ENCODE data around the gene FGD3.
"Not testable (repeated sequence)": the region's sequence is repeated elsewhere in the genome, so short reads cannot be mapped to it uniquely, and the experiment has no call there.

The FGD3 gene

DNA sequence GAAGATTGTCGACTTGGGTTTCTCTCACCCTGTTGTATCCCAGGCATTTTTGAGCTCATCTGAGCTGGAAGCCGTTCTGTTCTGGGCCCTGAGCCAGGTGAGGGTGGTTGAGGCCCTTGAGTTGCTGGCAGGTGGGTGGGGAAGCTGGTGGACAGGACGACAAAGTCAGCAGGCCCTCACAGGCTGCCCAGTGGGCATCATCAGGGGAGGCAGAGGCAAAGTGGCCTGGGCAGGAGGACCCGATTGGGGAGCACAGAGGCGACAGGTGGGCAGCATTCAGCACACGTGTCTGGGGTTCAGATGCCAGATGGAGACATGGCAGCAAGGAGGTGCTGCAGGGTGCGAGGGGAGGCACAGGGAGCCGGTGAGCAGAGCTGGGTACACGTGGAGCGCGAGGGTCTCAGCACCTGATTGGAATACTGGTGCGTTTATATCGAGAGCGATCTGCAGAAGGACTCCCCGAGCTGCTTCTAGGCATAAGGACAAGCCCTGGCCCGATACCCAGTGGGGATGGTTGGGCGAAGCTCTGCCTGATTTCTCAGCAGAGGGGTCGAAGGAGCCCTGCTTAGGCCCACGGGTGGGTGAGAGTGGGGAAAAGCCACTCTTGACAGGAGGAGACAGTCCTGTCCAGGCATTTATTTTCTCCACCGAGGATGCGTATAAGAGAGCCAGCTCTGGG is 62.2 kb downstream of the FGD3 start:
- TF ChIP-seq, protein P1, sequence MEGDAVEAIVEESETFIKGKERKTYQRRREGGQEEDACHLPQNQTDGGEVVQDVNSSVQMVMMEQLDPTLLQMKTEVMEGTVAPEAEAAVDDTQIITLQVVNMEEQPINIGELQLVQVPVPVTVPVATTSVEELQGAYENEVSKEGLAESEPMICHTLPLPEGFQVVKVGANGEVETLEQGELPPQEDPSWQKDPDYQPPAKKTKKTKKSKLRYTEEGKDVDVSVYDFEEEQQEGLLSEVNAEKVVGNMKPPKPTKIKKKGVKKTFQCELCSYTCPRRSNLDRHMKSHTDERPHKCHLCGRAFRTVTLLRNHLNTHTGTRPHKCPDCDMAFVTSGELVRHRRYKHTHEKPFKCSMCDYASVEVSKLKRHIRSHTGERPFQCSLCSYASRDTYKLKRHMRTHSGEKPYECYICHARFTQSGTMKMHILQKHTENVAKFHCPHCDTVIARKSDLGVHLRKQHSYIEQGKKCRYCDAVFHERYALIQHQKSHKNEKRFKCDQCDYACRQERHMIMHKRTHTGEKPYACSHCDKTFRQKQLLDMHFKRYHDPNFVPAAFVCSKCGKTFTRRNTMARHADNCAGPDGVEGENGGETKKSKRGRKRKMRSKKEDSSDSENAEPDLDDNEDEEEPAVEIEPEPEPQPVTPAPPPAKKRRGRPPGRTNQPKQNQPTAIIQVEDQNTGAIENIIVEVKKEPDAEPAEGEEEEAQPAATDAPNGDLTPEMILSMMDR (IDR thresholded peaks at IDR 0.05) = no peak
- no peak overlapping the region for H3K27ac ChIP-seq
- DNase-seq (ENCODE audit: low spot score) = no peak
- H3K4me3 ChIP-seq = no peak overlapping the region

DNA sequence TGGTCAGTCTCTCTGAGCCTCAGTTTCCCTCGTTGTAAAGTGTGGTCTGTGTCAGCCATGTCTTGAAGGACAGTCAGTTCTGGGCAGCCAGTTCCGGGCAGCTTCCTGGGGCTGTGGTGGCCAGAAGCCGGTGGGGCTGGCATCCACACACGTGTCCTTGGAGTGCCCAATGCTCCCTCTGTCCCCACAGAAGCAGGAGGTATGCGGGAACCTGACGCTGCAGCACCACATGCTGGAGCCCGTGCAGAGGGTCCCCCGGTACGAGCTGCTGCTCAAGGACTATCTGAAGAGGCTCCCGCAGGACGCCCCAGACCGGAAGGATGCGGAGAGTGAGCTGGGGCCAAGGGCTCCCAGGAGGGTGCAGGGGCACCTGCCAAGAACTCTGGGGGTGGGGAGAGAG is 62.7 kb downstream of the FGD3 start:
- H3K27ac ChIP-seq = no peak overlapping the region
- TF ChIP-seq, protein P1 (IDR thresholded peaks at IDR 0.05) = no peak
- no peak for DNase-seq (ENCODE audit: low spot score)
- no peak overlapping the region for H3K4me3 ChIP-seq

DNA sequence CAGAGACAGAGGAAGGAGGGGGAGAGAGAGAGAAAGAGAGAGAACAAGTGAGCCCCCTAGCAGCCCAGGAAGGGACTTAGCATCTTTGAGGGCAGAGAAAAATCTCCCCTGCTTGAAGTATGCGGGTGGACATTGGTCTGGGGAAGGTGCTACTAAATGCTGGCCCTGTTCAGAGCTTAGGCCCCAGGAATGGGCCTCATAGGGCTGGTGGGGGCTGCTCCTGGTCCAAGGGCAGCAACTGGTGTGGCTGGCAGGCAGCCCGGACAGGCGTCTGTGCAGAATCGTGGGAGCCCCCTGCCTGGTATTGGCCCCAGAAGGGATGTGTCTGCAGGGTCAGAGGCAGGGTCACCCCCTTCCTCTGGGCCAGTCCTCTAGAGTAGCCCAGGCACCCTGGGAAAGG is 63.4 kb downstream of the FGD3 start:
- no peak overlapping the region for H3K4me3 ChIP-seq
- DNase-seq (ENCODE audit: low spot score) = no peak
- no peak overlapping the region for H3K27ac ChIP-seq
- TF ChIP-seq, protein P1 (IDR thresholded peaks at IDR 0.05) = no peak

DNA sequence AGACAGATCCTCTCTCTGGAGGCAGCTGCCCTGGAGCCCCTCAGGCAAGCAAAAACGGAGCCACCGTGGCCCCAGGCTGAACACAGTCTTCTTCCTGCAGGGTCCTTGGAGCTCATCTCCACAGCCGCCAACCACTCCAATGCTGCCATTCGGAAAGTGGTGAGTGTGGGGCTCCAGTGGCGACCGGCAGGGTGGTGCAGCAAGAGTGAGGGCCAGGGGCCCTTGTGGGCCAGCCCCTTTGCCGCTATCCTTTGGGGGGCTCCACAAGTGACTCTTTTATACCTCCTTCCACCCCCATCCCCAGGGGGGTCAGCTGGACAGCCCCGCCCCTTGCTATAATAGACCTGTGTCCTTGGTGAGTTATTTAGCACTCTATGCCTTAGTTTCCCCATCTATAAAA is 63.8 kb downstream of the FGD3 start:
- TF ChIP-seq, protein P1 (IDR thresholded peaks at IDR 0.05) = no peak
- no peak overlapping the region for H3K4me3 ChIP-seq
- no peak overlapping the region for H3K27ac ChIP-seq
- no peak for DNase-seq (ENCODE audit: low spot score)

DNA sequence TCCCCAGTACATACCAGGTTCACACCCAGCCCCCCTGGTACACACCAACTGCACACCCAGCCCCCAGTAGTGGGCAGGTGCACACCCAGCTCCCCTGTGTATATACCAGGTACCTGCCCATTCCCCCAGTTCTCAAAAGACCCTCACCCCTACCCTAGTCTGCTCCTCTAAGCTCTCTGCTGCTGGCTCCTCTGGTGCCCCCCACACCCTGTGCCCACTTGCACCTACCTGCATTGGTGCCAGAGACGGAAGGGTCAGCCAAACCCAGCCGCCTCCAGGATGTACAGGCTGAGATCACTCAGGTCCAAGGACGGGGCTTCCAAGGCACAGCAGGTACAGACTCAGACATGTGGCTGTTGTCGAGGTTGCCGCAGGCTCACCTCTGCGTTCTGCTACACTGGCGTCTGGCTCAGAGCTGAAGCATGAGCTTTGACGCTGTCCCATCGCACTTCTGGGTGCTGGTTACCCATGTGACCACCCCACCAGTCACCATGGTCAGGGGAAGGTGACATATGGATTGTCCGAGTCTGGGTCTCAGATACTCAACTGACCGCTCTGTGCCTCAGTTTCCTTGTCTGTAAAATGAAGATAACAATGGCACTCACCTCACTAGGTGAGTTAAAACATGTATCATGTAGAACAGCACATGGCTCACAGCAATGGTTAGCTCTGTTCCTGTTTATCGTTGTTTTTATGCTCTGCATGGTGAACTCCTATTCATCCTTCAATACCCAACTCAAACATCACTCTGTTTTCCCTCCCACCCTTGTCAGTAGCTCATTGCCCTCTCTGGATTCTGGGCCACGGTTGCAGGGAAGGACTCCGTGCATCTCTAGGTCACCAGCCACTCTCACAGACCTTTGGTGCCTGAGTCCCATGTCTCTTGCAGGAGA is 65.9 kb downstream of the FGD3 start:
- Histone ChIP-seq H3K27ac (no peak overlapping the region), H3K4me3 (no peak overlapping the region)
- TF ChIP-seq, protein P1 (IDR thresholded peaks at IDR 0.05) = no peak
- no peak for DNase-seq (ENCODE audit: low spot score)

DNA sequence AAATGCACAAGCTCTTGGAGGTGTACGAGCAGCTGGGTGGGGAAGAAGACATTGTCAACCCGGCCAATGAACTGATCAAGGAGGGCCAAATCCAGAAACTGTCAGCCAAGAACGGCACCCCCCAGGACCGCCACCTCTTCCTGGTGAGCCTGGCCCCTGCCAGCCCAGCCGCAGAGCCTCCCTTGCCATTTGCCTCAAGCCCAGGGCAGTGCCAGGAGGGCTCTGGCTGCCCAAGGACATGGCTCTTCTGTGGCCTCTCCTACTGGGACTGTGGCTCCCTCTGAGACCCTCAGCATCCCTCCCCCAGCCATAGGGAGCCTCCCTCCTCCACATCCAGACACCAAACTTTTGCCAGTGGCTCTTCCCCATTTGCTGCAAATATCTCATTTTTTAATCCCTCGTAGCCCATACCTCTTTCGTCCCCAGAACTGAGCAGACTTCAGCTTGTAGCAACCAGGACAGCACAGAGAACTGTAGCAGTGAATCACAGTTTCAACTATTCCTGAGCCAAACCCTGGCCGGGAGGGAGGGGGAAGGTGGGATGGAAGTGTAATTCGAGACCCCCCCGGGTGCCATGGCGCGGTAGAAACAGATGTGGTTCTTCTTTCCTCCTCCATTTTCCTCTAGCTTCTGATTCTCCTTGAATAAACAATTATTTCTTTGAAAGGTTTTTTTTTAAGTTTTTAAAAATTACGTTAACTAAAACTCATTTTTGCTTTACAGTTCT is 66.7 kb downstream of the FGD3 start:
- Histone ChIP-seq H3K4me3 (no peak overlapping the region), H3K27ac (no peak overlapping the region)
- no peak for DNase-seq (ENCODE audit: low spot score)
- TF ChIP-seq, protein P1 (IDR thresholded peaks at IDR 0.05) = no peak

DNA sequence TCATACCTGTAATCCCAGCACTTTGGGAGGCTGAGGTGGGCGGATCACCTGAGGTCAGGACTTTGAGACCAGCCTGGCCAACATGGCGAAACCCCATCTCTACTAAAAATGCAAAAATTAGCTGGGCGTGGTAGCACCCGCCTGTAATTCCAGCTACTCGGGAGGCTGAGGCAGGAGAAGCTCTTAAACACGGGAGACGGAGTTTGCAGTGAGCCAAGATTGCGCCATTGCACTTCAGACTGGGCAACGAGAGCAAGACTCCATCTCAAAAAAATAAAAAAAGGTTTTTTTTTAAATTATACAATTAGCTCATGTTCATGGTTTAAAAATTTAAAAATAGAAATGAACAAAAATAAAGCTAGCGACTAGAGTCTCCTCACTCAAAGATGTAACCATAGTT is 67.9 kb downstream of the FGD3 start:
- H3K27ac ChIP-seq; H3K4me3 ChIP-seq; DNase-seq (ENCODE audit: low spot score): not testable (repeated sequence)

Measured in coronary artery (tissue), 2 donors.